UCSD-AML1 (cell line): ENCODE measurements around the gene EPB41L4B.

Experiments used
- DNase-seq: peaks from one replicate; lab custom pipeline; 2025; ENCODE audit not compliant: unreplicated experiment; lab: John Stamatoyannopoulos, UW

Gene EPB41L4B

DNA sequence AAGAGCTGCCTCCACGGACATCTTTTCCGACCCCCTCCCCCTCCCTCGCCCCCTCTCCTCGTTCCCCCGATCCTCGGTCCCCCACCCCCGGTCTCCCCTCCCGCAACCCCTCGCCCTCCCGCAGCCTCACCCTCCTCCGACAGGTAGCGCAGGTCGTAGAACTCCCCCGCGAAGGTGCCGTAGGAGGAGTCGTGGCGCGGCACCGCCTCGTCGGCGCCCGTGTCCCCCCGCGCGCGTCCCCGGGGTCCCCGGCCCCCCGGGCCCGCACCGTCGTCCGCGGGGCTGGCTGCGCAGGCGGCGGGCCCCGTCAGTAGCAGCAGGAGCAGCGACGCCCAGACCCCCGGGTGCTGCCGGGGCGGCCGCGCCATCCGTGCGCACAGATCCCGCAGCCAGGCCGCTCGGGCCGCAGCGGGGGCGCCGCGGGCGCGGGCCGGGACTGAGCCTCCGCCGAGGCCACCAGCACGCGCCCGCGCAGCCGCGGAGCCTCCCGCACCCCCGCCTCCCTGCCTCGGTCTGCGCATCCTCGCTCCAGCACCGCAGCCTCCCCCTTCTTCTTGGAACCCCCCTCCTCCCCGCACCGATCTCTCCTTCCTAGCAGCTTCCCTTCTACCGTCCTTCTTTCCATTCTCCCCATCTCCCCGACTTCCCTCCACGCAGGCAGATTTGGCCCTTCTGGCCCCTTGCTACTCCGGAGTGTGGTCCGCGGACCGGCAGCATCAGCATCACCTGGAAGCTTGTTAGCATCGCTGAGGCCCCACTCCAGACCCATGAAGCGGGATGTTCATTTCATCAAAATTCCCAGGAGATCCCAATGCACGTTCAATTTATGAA lies 153.9 kb downstream of the EPB41L4B start, which contains the start of gene FRRS1L:
Gene FRRS1L (minus strand): TSS at position 479 of the 831 bp plus-strand sequence. CDS start 111 bp downstream, at position 368.
- DNase-seq: no peak

DNA sequence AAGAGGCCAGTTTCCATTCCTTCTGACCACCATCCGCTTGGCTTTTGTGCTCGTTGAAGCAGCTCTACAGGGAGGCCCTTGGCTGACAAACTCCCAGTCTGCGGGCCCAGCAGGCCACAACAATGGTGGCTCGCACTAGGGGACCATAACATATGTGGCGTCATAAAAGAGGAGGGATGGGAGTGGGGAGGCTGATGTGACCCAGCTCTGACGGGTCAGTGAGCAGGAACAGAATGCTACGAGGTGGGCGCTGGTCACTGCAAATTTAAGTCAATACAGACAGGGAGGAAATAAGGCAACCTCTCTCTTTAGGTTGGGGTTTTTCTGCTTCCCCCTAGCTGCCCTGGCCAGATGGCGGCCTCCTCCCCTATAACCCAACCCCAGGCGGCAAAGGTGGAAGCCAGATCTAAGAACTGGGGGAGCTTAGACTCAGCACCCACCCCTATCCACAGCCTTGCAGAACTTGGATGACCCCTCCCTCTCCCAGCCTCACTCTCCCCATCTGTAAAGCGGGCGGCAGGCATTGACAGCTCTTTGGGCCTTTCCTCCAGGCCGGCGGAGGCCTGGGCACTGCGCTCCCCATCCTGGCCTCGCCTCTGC lies 154.6 kb downstream of the EPB41L4B start:
- no peak for DNase-seq

DNA sequence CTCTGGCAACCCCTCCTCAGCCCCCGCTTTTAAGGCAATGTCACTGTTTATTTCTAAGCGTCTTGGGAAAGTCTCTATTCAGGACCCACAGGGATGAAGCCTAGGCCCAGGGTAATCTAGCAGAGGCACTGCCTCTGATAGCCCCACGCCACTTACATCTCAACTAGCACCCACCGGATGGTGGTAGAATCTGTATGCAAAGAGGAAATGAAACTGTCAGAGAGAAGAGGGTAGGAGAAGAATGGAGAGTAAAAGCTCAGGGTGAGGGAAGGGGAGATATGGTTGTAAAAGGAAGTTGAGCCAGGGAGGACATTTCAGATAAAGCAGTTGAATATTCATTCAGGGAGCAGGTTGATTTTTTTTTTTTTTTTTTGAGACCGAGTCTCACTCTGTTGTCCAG lies 156.8 kb downstream of the EPB41L4B start:
- DNase-seq: no peak

DNA sequence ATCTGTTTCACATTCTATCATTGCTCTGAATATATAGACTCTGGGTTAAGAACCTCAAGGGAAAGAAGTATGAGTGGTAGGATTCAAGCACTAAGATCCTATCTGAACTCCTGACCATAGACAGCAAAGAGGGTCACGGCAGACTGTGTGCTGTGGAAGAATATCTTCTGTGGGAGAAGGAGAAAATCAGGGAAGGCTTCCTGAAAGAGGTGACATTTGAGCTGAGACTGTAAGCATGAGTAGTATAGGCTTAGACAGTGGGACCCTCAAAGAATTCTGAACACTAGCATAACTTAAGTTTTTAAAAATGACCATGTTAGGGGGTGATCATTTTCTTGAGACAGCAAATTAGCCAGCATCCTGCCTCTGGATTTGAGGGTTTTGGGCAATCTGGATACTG lies 157.7 kb downstream of the EPB41L4B start:
- no peak for DNase-seq

DNA sequence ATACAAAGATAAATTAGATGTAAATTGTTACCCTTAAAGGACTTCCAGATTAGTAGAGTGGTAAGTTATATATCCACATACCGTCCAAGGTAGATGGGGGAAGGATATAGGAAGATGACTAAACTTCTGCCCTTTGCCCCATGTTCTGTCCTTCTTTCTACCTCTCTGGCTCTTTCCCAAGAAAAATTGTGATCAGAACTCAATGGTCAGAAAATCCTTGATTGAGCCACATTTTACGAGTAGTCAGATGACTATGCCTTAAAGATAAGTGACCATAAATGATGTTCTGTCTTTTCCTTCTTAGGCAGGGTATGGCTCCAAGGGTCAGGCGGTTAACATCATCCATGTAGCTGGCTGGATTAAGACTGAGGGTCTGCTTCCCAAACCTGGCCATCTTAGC lies 158.2 kb downstream of the EPB41L4B start:
- DNase-seq: no peak

DNA sequence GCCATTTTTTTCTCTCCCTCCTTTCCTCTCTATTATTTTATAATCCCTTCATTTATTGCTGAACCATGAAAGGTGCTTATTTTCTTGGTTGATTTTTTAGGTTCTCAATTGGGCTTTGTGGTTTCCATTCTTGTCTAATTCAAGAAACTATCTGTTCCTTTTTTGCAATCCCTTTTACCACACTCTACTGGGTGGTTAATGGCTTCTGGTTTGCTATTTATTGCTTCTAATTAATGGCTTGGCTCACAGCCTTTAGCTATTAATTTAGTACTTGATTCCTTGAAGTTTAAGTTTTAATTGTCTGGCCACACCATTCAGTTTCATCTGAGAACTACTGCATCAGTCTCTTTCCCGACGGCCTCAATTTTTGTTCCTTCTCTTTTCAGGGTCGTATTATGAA lies 159.4 kb downstream of the EPB41L4B start:
- no peak for DNase-seq

DNA sequence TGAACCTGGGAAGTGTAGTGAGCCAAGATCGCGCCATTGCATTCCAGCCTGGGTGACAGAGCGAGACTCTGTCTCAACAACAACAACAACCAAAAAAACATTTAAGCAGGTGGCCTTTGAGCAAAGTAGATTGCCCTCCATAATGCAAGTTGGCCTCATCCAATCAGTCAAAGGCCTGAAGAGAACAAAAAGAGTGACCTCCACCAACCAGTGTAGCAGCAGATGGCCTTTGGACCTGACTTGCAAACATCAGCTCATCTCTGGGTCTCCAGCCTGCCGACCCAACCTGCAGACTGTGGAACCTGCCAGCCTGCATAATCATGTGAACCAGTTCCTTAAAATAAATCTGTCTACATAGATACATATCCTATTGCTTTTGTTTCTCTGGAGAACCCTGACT lies 161.3 kb downstream of the EPB41L4B start:
- DNase-seq: no peak

DNA sequence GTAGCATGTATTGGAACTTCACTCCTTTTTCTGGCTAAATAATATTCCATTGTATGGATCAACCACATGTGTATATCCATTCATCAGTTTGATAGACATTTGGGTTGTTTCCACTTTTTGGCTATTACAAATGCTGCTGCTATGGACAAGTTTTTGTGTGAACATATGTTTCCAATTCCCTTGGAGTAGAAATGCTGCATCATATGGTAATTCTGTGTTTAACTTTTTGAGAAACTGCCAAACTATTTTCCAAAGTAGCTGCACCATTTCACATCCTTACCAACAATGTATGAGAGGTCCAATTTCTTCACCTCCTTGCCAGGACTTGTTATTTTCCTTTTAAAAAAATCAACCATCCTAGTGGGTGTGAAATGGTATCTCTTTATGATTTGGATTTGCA lies 162.2 kb downstream of the EPB41L4B start:
- no peak for DNase-seq

DNA sequence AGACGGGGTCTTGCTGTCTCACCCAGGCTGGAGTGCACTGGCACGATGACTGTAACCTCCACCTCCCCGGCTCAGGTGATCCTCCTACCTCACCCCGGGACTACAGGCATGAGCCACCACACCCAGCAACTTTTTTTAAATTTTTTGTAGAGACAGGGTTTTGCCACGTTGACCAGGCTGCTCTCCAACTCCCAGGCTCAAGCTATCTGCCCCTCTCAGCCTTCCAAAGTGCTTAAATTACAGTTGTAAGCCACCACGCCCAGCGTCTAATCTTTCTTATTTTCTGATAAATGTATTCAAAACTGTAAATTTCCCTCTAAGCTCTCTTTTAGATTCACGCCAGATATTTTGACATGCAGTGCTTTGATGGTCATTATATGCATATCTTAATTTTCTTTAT lies 164.2 kb downstream of the EPB41L4B start:
- no peak for DNase-seq

DNA sequence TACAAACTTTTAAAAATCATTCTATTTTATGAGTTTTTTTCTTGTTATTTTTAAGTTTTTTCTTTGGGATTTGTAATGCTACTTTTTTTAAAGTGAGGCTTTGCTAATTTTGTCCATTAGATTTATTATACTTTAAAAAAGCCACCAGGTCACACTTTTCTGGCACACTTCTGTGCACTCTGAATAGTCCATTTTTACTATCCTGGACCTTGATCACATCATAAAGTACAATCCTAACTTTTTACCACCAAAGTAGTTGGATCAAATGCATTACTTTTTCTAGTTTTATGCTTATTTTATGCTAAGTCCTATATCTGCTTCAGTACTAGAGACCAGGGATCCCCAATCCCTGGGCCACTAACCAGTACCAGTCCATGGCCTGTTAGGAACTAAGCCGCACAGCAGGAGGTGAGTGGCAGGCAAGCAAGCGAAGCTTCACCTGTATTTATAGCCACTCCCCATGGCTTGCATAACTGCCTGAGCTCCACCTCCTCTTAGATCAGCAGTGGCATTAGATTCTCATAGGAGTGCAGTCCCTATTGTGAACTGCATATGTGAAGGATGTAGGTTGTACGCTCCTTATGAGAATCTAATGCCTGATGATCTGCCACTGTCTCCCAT lies 169.8 kb downstream of the EPB41L4B start:
- DNase-seq: no peak

DNA sequence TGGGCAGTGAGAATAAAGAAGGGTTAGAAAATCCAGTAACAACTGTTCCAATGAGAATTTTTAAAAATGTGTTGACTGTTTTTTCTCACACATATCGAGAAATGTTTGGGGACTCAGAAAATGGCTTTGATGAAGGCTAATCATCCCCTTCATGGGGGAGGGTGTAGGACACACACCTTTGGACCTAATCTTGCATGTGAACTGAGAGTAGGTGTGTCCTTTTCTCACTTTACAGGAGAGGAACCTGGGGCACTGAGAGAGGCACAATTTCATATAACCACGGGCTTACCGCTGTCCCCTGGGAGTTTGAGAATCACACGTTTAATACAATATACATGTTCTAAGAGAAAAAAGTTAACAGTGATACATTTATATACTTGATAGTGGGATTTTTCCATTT lies 171.1 kb downstream of the EPB41L4B start:
- no peak for DNase-seq

DNA sequence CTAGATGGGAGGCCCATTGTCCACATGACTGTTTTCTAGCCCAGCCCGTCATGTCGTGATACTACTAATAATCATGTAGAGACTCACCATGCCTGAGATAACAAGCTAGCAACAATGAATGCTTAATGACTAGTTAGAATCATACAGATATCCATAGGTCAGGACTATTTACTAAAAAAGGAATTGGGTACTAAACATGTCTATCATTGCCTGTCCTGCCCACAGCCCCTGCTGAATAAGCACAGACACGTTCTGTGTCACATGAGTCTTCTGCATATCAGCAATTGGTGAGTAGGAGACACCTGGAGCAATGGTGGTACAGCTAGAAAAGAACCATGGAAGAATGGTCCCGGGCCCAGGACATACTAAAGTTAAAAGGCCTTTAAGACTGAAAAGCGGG lies 171.8 kb downstream of the EPB41L4B start:
- DNase-seq: no peak

DNA sequence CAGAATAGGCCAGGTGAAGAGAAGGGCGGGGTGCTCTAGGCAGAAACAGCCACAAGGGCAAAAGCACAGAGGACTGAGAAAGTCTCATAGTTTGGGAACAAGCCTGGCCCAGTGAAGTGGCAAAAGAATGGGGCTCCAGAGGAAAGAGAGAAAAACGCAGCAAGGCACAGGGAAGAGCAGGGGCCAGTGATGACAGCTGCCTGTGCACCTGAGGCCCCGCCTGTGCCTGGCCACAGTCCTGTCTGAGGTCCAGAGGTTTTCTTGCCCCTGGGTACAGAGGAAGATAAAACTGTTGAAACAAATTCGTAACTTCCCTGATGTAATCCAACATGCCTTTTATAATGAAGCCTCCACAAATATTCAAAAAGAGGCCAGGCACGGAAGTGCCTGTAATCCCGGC lies 175.8 kb downstream of the EPB41L4B start:
- DNase-seq: no peak

DNA sequence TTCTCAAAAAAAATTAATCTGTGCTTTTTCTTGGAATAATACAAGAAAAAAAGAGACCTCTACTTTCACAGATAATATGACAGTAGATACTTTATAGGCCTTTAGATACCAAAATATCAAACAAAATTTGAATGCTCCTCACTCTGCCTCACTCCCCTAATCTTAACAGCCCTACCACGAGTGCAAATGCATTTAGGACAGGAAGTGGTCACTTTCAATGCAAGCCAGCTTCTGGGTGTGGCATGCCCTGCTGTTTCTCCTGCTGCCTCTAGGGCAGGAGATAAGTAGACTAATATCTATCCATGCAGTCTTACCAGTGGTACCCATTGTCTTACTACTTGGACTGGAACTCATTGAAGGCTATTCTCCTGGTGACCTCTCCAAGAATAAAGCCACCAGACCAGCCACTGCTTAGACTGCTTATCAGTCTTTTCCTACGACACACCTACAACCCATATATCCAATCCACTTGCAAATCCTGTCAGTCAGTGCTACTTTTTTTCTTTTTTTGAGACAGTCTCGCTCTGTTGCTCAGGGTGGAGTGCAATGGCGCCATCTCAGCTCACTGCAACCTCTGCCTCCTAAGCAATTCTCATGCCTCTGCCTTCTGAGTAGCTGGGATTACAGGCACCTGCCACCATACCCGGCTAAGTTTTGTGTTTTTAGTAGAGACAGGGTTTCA lies 176.8 kb downstream of the EPB41L4B start:
- peak; percentile 30 for DNase-seq

DNA sequence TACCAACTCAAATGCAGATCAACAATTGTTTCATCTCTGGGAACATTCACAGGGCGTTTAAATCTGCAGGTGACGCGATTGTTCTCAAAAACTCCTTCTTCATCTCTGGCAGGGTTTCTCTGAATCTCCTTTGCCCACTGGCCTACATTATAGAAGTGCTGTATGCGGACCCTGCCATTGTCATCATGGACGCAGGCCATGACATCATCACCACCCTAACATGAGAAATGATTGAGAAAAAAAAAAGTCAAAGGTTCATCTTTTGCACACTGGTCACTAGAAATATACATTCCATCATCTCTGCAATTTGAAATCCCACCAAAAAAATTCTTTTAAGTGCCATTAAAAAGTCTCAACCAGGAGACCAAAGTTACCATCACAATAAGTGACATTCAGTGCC lies 179.5 kb downstream of the EPB41L4B start:
- DNase-seq: no peak

DNA sequence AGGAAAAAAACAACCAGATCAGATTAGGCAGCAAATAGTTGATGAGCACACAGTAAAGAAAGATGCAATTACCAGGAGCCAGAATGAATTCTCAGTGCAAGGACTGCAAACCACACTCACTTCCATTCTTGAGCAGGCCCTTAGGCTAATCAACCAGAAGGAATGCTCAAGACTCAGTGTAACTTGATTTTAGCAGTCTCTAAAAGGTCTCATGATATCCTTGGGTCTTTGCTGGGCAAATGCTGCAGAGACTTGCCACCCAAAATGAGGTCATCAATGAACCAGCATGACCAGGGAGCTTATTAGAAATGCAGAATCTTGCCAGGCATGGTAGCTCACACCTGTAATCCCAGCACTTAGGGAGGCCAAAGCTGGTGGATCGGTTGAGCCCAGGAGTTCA lies 181.0 kb downstream of the EPB41L4B start:
- DNase-seq: no peak

DNA sequence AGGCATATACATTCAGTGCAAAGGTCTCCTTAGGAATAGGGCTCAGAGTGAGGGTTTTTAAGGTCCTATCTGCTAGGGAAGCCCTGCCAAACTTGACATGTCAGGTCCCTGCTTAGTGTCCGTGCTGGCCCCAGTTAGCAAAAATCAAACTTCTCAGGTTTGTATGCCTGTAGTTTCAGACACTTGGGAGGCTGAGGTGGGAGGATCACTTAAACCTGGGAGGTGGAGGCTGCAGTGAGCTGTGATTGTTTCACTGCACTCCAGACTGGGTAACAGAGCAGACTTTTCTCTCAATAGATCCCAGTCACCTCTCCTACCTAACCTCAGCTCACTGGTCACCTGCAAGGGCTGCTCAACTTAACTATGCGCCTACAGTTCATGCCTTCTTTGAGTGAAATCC lies 182.4 kb downstream of the EPB41L4B start:
- no peak for DNase-seq

DNA sequence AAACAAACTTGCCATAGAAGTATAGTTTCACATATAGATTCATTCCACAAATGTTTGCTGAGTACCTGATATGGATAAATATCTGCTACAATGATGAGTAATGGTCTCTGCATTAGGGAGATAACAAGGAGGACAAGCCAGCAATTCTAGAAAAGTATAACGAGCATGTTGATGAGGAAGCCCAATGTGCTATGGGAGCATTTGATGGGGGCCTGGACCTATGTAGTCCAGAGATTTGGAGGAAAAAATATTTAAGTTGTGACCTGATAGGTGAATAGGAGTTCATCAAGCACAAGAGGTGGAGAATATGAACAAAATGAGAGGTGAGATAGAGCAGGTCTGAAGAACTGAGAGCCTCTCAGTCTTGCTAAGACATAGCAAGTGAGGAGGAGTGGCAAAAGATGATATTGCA lies 186.7 kb downstream of the EPB41L4B start:
- no peak for DNase-seq

DNA sequence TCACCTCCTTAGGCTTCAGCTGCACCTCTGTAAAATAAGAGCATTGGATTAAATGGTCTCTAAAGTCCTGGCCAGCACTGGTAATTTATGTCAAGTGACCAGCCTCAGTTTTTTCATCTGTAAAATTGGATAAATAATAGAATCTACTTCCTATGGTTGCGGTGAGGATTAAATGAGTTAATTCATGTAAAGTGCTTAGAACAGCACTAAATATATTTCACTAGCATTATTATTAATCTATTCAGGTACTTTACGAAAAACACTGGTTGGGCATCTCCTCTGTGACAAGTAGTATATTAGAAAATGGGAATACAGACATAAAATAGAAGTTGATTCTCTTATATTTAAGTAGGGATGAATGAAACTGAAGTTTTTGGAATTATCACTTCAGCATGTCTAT lies 187.3 kb downstream of the EPB41L4B start:
- no peak for DNase-seq

DNA sequence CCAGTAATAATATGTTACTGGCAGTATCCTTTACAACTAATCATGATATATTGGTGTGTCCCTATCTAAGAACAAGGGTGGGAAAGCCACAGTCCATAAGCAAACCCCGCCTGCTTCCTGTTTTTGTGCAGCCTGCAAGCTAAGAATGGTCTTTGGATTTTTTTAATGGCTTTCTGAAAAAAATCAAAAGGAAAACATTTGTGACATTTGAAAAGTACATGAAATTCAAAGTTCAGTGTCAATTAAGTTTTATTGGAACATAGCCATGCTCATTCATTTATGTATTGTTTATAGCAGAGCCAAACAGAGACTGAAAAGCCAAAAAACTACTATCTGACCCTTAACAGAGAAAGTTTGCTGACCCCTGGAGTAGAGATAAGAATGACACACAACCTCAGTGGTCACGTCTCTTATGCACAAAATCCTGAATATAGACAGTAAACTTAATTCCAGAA lies 188.3 kb downstream of the EPB41L4B start:
- DNase-seq: peak; percentile 15

DNA sequence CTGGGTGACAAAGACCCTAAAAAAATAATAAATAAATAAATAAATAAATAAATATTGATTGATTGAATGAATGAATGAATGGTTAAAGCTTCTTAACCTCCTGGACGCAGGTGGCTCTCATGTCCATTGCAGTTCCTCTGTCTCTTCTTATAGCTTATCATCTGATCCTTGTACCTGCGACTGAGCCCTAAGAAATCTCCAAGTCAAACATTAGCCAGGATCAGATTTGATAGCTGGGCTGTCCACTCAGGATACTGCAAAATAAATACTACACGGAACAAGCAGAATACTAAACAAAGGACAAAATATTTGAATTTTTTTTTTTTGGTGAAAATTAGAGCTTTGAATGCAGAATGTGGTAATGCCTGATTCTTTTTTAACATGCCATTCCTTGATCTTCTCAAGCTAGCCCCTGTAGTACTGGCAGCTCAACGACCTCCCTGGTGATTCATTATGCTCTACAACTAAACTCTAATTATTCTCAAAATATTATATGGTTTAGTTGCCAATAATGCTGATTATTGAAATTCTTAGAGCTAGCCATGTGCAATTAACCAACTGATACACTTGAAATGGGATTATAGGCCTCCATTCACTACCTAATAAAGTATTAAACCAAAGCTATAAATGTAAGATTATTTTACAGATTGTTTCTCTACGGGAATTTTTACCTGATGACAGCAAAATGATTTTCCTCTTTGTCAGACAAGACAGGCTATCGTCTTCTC lies 191.2 kb downstream of the EPB41L4B start:
- DNase-seq: no peak
